ENCODE results near the gene ANKS3. TPM values are rescaled to one million over a fixed set of nuclear protein-coding genes. Genes with fewer than 3 reads are reported as not detected.

The ANKS3 gene
- total RNA-seq, 1 experiment from 2014 or later = 32.8 TPM

- ChIA-PET CTCF (no interaction called here), POLR2A (ENCODE audit: unreplicated experiment) (interaction anchor here (0.6 kb wide), 1 partner anchor 460 kb away, joined by 3 read pairs; no protein-coding TSS in a partner anchor)
- no peak for TF ChIP-seq EZH2 (IDR thresholded peaks at IDR 0.05; ENCODE audit: low read depth)
- TF ChIP-seq, protein P1, sequence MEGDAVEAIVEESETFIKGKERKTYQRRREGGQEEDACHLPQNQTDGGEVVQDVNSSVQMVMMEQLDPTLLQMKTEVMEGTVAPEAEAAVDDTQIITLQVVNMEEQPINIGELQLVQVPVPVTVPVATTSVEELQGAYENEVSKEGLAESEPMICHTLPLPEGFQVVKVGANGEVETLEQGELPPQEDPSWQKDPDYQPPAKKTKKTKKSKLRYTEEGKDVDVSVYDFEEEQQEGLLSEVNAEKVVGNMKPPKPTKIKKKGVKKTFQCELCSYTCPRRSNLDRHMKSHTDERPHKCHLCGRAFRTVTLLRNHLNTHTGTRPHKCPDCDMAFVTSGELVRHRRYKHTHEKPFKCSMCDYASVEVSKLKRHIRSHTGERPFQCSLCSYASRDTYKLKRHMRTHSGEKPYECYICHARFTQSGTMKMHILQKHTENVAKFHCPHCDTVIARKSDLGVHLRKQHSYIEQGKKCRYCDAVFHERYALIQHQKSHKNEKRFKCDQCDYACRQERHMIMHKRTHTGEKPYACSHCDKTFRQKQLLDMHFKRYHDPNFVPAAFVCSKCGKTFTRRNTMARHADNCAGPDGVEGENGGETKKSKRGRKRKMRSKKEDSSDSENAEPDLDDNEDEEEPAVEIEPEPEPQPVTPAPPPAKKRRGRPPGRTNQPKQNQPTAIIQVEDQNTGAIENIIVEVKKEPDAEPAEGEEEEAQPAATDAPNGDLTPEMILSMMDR (conservative IDR thresholded peaks at IDR 0.05) = no peak
- Histone ChIP-seq H3K27me3 (ENCODE audit: insufficient read depth, low read depth) (no peaks in the 10 kb centered on the region), H3K27ac (no peak overlapping the region), H3K9me3 (ENCODE audit: insufficient read depth, low read depth) (no peaks in the 10 kb centered on the region), H3K36me3 (ENCODE audit: low read depth) (no peaks in the 10 kb centered on the region), H3K4me1 (replicated peaks; ENCODE audit: insufficient read depth) (peaks cover 2% of the 10 kb centered on the region; the same call in 1 of the 2 replicates), H4K20me1 (ENCODE audit: insufficient read depth) (no peaks in the 10 kb centered on the region), H2AFZ (no peak overlapping the region), H3K9me2 (ENCODE audit: insufficient read depth) (no peaks in the 10 kb centered on the region), H3K4me3 (no peak overlapping the region), H3K4me2 (no peak overlapping the region), H3K79me2 (ENCODE audit: low read depth) (no peaks in the 10 kb centered on the region), H3F3A (ENCODE audit: insufficient read depth, low read depth) (no peaks in the 10 kb centered on the region)
- no TSS peak for BruUV-seq (replicated peaks)
- intact Hi-C loops (cut with micrococcal nuclease; ENCODE audit: unreplicated experiment) = no loop called here
- DNase-seq = no peak
Measured at GRCh38 chr16:4778050-4778392, 44.0 kb upstream of the ANKS3 start.

GRCh38 chr16:4777339-4778049 lies 43.4 kb upstream of the ANKS3 start:
- intact Hi-C loops (cut with micrococcal nuclease; ENCODE audit: unreplicated experiment) = no loop called here
- Histone ChIP-seq H3K79me2 (ENCODE audit: low read depth) (no peaks in the 10 kb centered on the region), H3K27ac (no peak overlapping the region), H2AFZ (no peak overlapping the region), H3K4me1 (replicated peaks; ENCODE audit: insufficient read depth) (peaks cover 2% of the 10 kb centered on the region; the same call in 1 of the 2 replicates), H3K4me3 (no peak overlapping the region), H3K9me3 (ENCODE audit: insufficient read depth, low read depth) (no peaks in the 10 kb centered on the region), H3K27me3 (ENCODE audit: insufficient read depth, low read depth) (no peaks in the 10 kb centered on the region), H3F3A (ENCODE audit: insufficient read depth, low read depth) (no peaks in the 10 kb centered on the region), H4K20me1 (ENCODE audit: insufficient read depth) (no peaks in the 10 kb centered on the region), H3K36me3 (ENCODE audit: low read depth) (no peaks in the 10 kb centered on the region), H3K9me2 (ENCODE audit: insufficient read depth) (no peaks in the 10 kb centered on the region), H3K4me2 (no peak overlapping the region)
- no peak for TF ChIP-seq EZH2 (IDR thresholded peaks at IDR 0.05; ENCODE audit: low read depth)
- TF ChIP-seq, protein P1 (conservative IDR thresholded peaks at IDR 0.05) = no peak
- no TSS peak for BruUV-seq (replicated peaks)
- POLR2A ChIA-PET (ENCODE audit: unreplicated experiment) = no interaction called here
- CTCF ChIA-PET = no interaction called here
- DNase-seq = no peak

- Histone ChIP-seq H3K9me3 (ENCODE audit: insufficient read depth, low read depth) (no peaks in the 10 kb centered on the region), H4K20me1 (ENCODE audit: insufficient read depth) (no peaks in the 10 kb centered on the region), H3K36me3 (ENCODE audit: low read depth) (no peaks in the 10 kb centered on the region), H3K4me2 (no peak overlapping the region), H3K9me2 (ENCODE audit: insufficient read depth) (no peaks in the 10 kb centered on the region), H2AFZ (no peak overlapping the region), H3K4me3 (no peak overlapping the region), H3K79me2 (ENCODE audit: low read depth) (no peaks in the 10 kb centered on the region), H3K27me3 (ENCODE audit: insufficient read depth, low read depth) (no peaks in the 10 kb centered on the region), H3K27ac (no peak overlapping the region), H3F3A (ENCODE audit: insufficient read depth, low read depth) (no peaks in the 10 kb centered on the region), H3K4me1 (replicated peaks; ENCODE audit: insufficient read depth) (peaks cover 2% of the 10 kb centered on the region; the same call in 1 of the 2 replicates)
- POLR2A ChIA-PET (ENCODE audit: unreplicated experiment) = no interaction called here
- TF ChIP-seq EZH2 (IDR thresholded peaks at IDR 0.05; ENCODE audit: low read depth) = no peak
- TF ChIP-seq, protein P1 (conservative IDR thresholded peaks at IDR 0.05) = no peak
- BruUV-seq (replicated peaks) = no TSS peak
- CTCF ChIA-PET = no interaction called here
- intact Hi-C loops (cut with micrococcal nuclease; ENCODE audit: unreplicated experiment) = no loop called here
- DNase-seq = no peak
Measured at GRCh38 chr16:4776141-4776705, 42.2 kb upstream of the ANKS3 start.
